ENCODE results near the gene SLC16A5. TPM values are rescaled to one million over a fixed set of nuclear protein-coding genes. Genes with fewer than 3 reads are reported as not detected.

SLC16A5 gene
- total and polyA plus RNA-seq, 5 experiments from 2014 or later = 1.4 to 14.8 (median 4.1) TPM

GRCh38 chr17:75049706-75050105 is 38.0 kb upstream of the SLC16A5 start:
- Mint-ChIP-seq H3K4me1 (peaks cover 13 to 44% (median 42%) of the 10 kb centered on the region in 4 donors), H3K27me3 (no peaks in the 10 kb centered on the region), H3K4me3 (peak overlapping the region in 2 of 10 donors; percentile 26 to 56), H3K36me3 (peaks cover 0 to 50% (median 6%) of the 10 kb centered on the region in 3 donors), H3K27ac (peak overlapping the region in 3 of 10 donors; percentile 10 to 52 (median 23)), H3K9me3 (no peaks in the 10 kb centered on the region)
- POLR2A ChIA-PET = interaction anchor here (1.1 to 4.7 kb wide), 2 partner anchors 13 to 133 kb away, joined by 3 to 68 read pairs; partner anchors contain the start of gene SUMO2
- DNase-seq = no peak
- no peak for ATAC-seq

- peaks cover 0 to 69% (median 6%) of the 10 kb centered on the region in 3 donors for H3K36me3 Mint-ChIP-seq
- POLR2A ChIA-PET = interaction anchor here (1.5 kb wide), 1 partner anchor 39 kb away, joined by 6 read pairs; the partner anchor contains the start of gene MRPL58
- H3K4me1 Mint-ChIP-seq = peaks cover 10 to 35% (median 28%) of the 10 kb centered on the region in 4 donors
- H3K27me3 Mint-ChIP-seq = no peaks in the 10 kb centered on the region
- ATAC-seq = no peak
- no peaks in the 10 kb centered on the region for H3K9me3 Mint-ChIP-seq
- peak overlapping the region in 1 of 10 donors; percentile 47 for H3K27ac Mint-ChIP-seq
- H3K4me3 Mint-ChIP-seq = no peak overlapping the region
- DNase-seq = no peak
These were observed 35.8 kb upstream of the SLC16A5 start for GRCh38 chr17:75051941-75052340.

GRCh38 chr17:75059369-75060345 is 28.1 kb upstream of the SLC16A5 start:
- peak in 2 of 10 donors; percentile 43 to 47 for DNase-seq

GRCh38 chr17:75060434-75061054 is 27.2 kb upstream of the SLC16A5 start:
- DNase-seq (no peak), ATAC-seq (no peak)
- POLR2A ChIA-PET = interaction anchor here (0.6 to 2.3 kb wide), 14 partner anchors 10 to 141 kb away, joined by 3 to 15 read pairs (median 4); partner anchors contain the start of genes MRPL58, NT5C and SLC16A5
- Mint-ChIP-seq H3K9me3 (no peaks in the 10 kb centered on the region), H3K27me3 (no peaks in the 10 kb centered on the region), H3K27ac (peak overlapping the region in 3 of 10 donors; percentile 65 to 81 (median 73)), H3K4me3 (no peak overlapping the region), H3K36me3 (peaks cover 0 to 68% (median 8%) of the 10 kb centered on the region in 3 donors), H3K4me1 (peaks cover 5 to 20% (median 12%) of the 10 kb centered on the region in 4 donors)

More at GRCh38 chr17:75059369-75060345, 28.1 kb upstream of the SLC16A5 start:
- H3K9me3 Mint-ChIP-seq = no peaks in the 10 kb centered on the region
- peak overlapping the region; percentile 44 to 84 (median 66) for H3K27ac Mint-ChIP-seq
- no peaks in the 10 kb centered on the region for H3K27me3 Mint-ChIP-seq
- POLR2A ChIA-PET = interaction anchor here (0.5 to 2.3 kb wide), 14 partner anchors 11 to 142 kb away, joined by 3 to 15 read pairs (median 4); partner anchors contain the start of genes MRPL58, NT5C and SLC16A5
- peaks cover 0 to 71% (median 8%) of the 10 kb centered on the region in 3 donors for H3K36me3 Mint-ChIP-seq
- ATAC-seq = peak; percentile 82 to 84
- no peak overlapping the region for H3K4me3 Mint-ChIP-seq
- peaks cover 5 to 18% (median 13%) of the 10 kb centered on the region in 4 donors for H3K4me1 Mint-ChIP-seq

GRCh38 chr17:75061055-75061438 is 26.7 kb upstream of the SLC16A5 start:
- H3K36me3 Mint-ChIP-seq = peaks cover 0 to 64% (median 8%) of the 10 kb centered on the region in 3 donors
- no peak overlapping the region for H3K27ac Mint-ChIP-seq

GRCh38 chr17:75061618-75062017 is 26.1 kb upstream of the SLC16A5 start:
- no peaks in the 10 kb centered on the region for H3K9me3 Mint-ChIP-seq
- DNase-seq = no peak
- H3K27ac Mint-ChIP-seq = no peak overlapping the region
- H3K27me3 Mint-ChIP-seq = no peaks in the 10 kb centered on the region
- peaks cover 9 to 21% (median 17%) of the 10 kb centered on the region in 4 donors for H3K4me1 Mint-ChIP-seq
- no peak for ATAC-seq
- POLR2A ChIA-PET = interaction anchor here (0.7 to 1.8 kb wide), 4 partner anchors 12 to 22 kb away, joined by 3 to 4 read pairs (median 4); no protein-coding TSS in a partner anchor
- H3K36me3 Mint-ChIP-seq = peaks cover 0 to 59% (median 8%) of the 10 kb centered on the region in 3 donors
- H3K4me3 Mint-ChIP-seq = no peak overlapping the region

More at GRCh38 chr17:75061055-75061438, 26.7 kb upstream of the SLC16A5 start:
- POLR2A ChIA-PET = interaction anchor here (0.6 to 2.3 kb wide), 8 partner anchors 10 to 124 kb away, joined by 3 to 15 read pairs (median 4); partner anchors contain the start of genes MRPL58 and NT5C
- DNase-seq = no peak
- no peaks in the 10 kb centered on the region for H3K9me3 Mint-ChIP-seq
- no peak for ATAC-seq
- H3K4me3 Mint-ChIP-seq = no peak overlapping the region
- H3K4me1 Mint-ChIP-seq = peaks cover 5 to 20% (median 15%) of the 10 kb centered on the region in 4 donors
- H3K27me3 Mint-ChIP-seq = no peaks in the 10 kb centered on the region

- Mint-ChIP-seq H3K9me3 (no peaks in the 10 kb centered on the region), H3K36me3 (peaks cover 0 to 51% (median 8%) of the 10 kb centered on the region in 3 donors), H3K4me1 (peaks cover 12 to 29% (median 25%) of the 10 kb centered on the region in 4 donors), H3K27me3 (no peaks in the 10 kb centered on the region), H3K27ac (peak overlapping the region in 2 of 10 donors; percentile 62 to 74), H3K4me3 (no peak overlapping the region)
- POLR2A ChIA-PET = interaction anchor here (0.6 to 1.8 kb wide), 3 partner anchors 9 to 141 kb away, joined by 3 to 4 read pairs (median 3); no protein-coding TSS in a partner anchor
- no peak for DNase-seq
- no peak for ATAC-seq
These were observed 24.6 kb upstream of the SLC16A5 start for GRCh38 chr17:75063201-75063600.

GRCh38 chr17:75063626-75064025 is 24.1 kb upstream of the SLC16A5 start:
- Mint-ChIP-seq H3K36me3 (peaks cover 0 to 51% (median 8%) of the 10 kb centered on the region in 3 donors), H3K4me3 (no peak overlapping the region)
- POLR2A ChIA-PET = no interaction called here

GRCh38 chr17:75064040-75064439 is 23.7 kb upstream of the SLC16A5 start:
- Mint-ChIP-seq H3K27ac (peak overlapping the region in 1 of 10 donors; percentile 61), H3K27me3 (no peaks in the 10 kb centered on the region), H3K4me1 (peaks cover 12 to 35% (median 27%) of the 10 kb centered on the region in 4 donors), H3K9me3 (no peaks in the 10 kb centered on the region), H3K36me3 (peaks cover 0 to 51% (median 8%) of the 10 kb centered on the region in 3 donors), H3K4me3 (no peak overlapping the region)
- no peak for DNase-seq
- POLR2A ChIA-PET = no interaction called here
- no peak for ATAC-seq

More at GRCh38 chr17:75063626-75064025, 24.1 kb upstream of the SLC16A5 start:
- Mint-ChIP-seq H3K27ac (peak overlapping the region in 1 of 10 donors; percentile 61), H3K27me3 (no peaks in the 10 kb centered on the region), H3K4me1 (peaks cover 12 to 32% (median 26%) of the 10 kb centered on the region in 4 donors), H3K9me3 (no peaks in the 10 kb centered on the region)
- no peak for DNase-seq
- no peak for ATAC-seq

- peaks cover 0 to 49% (median 8%) of the 10 kb centered on the region in 3 donors for H3K36me3 Mint-ChIP-seq
- H3K27me3 Mint-ChIP-seq = no peaks in the 10 kb centered on the region
- POLR2A ChIA-PET = no interaction called here
- H3K4me3 Mint-ChIP-seq = no peak overlapping the region
- no peak for ATAC-seq
- peaks cover 12 to 33% (median 25%) of the 10 kb centered on the region in 4 donors for H3K4me1 Mint-ChIP-seq
- H3K27ac Mint-ChIP-seq = no peak overlapping the region
- H3K9me3 Mint-ChIP-seq = no peaks in the 10 kb centered on the region
- no peak for DNase-seq
These were observed 23.3 kb upstream of the SLC16A5 start for GRCh38 chr17:75064460-75064859.

- peaks cover 0 to 43% (median 8%) of the 10 kb centered on the region in 3 donors for H3K36me3 Mint-ChIP-seq
- H3K4me1 Mint-ChIP-seq = peaks cover 10 to 30% (median 21%) of the 10 kb centered on the region in 4 donors
- no peak overlapping the region for H3K4me3 Mint-ChIP-seq
- no peaks in the 10 kb centered on the region for H3K27me3 Mint-ChIP-seq
- ATAC-seq (no peak), DNase-seq (no peak)
- no peaks in the 10 kb centered on the region for H3K9me3 Mint-ChIP-seq
- H3K27ac Mint-ChIP-seq = peak overlapping the region in 2 of 10 donors; percentile 38 to 69
- POLR2A ChIA-PET = no interaction called here
These were observed 22.7 kb upstream of the SLC16A5 start for GRCh38 chr17:75064867-75065561.
